HG02852 (cell line): Measurements from ENCODE around the gene RSF1.

Source experiments
- ATAC-seq: cut with Tn5 transposase; IDR thresholded peaks from one replicate; pipeline ENCODE4 v1.9.1; 2021; ENCODE audit warnings: mild to moderate bottlenecking, moderate library complexity; ENCODE audit not compliant: unreplicated experiment

Gene RSF1

DNA sequence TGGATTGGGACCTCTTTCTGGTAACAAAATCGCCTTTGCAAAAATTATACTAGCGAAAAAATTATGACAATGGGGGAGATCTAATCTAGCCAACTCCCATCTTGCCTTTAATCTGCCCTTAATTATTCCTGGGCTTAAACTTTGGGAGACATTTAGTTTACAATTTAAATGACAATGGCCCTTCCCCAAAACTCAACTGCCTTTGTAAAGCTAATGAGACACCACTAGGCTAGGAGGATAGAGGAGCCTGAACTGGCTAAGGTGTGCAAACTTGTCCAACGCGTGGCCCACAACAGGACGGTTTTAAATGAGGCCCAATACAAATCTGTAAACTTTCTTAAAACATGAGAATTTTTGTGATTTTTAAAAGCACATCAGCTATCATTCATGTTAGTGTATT is 67.3 kb downstream of the RSF1 start:
- ATAC-seq = no peak

DNA sequence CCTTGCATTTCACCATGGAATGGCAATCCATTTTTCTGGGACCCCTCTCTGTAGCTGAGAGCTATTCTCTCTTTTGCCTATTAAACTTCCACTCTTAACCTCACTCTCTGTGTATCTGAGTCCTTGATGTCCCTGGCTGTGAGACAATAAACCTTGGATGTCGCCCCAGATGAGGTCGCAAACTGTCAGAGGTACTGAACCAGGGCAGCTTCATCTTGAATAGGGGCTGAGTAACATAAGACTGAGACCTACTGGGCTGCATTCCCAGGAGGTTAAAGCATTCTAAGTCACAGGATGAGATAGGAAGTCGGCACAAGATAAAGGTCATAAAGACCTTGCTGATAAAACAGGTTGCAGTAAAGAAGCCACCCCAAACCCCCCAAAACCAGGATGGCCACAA is 68.0 kb downstream of the RSF1 start:
- no peak for ATAC-seq

DNA sequence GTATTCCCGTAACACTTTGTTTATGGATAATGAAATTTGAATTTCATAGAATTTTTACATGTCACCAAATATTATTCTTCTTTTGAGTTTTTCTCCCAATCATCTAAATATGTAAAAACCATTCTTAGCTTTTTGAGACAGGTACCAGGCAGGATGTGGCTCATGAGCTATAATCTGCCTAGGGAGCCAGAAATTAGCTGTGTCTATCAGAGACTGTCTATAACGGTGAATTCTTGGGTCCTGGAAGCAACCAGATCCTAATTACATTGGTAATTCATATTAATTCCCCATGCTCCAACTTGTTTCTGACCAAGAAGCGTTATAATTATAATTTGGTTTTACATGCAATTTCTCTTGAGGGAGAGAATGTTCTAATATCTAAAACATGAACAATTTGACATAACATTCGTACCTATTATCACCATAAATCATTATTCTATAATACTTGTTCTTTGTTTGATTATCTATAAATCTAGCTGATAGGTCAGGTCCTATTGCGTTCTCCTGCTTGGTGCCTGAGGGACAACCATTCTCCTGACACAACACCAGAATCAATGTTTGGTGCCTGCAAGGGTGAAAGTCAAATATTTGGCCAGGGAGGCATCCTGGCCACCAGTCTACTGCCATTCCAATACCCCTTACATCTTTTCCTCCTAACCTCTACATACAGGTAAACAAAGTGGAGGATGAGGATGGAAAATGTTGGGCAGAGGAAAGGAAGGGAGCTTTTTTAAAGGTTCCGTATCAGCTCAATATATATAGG is 69.9 kb downstream of the RSF1 start:
- no peak for ATAC-seq

DNA sequence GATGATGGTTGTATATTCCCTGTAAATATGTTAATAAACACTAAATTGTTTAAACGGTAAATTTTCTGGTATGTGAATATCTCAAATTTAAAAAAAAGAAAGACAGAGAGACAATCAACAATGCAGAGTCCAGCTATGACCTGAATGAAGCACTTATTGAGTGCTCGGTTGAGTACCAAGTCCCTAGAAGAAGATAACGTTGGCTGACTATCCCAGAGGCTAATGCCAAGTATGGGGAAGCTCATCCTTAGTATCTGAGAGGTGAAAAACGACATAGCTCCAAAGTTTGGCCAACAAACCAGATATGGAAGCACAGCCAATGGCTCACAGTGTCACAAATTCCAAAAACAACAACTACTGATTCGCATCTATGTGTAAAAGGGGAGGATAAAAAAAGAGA is 71.3 kb downstream of the RSF1 start:
- ATAC-seq = no peak

DNA sequence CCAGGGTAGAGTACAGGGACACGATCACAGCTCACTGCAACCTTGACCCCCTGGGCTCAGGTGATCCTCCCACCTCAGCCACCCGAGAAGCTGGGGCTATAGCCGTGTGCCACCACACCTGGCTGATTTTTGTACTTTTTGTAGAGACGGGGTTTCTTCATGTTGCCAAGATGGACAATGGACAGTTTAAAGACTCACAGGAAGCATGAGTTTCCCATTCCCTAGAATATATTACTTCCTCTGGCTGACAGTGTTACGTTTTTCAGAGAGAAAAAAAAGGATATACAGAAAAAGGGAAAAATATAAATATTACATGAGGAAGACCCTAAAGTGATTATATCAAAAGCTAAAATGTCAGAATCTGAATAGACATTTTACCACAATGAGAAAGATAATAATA is 72.3 kb downstream of the RSF1 start:
- no peak for ATAC-seq

DNA sequence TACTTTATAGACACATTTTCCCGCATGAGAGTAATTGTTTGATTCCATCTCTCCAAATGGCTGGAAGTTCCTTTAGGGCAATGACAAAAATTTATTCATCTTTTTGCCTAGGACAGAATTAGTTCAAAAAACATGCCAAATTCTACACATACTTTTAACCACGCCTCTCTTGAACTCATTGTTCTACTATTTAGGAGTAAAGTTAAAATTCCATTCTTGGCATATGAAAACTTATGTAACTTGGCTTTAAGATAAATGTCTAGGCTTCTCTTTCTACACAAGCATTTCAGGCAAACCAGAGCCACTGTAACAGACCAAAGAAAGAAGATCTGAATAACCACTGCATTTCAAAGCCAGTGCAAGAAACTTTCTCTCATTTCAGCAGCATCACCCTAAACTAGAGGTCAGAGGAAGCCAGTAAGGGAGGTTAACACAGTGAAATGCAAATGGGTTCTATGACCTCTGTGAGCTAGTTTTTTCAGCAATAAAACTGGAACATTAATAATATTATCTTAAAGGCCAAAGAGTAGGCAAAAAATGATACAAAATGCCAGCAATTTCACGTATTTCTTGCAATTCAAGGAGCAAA is 73.0 kb downstream of the RSF1 start:
- ATAC-seq = no peak

DNA sequence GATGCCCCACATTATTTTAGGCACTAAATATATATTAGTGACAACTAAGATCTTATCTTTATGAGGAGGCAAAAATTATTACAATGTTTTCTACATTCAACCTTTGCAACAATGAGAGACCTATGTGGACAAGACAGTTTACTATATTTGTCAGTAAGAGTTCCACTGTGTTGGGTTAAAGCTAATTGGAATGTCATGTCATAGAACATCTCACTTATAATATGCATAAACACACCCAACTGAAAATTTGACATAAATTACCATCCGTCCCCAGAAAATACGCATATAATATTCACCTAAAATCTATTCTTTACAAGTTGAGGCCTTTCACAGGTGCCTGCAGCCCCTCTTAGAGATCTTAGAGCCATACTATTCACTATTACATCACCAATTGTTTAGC is 84.0 kb downstream of the RSF1 start:
- no peak for ATAC-seq

DNA sequence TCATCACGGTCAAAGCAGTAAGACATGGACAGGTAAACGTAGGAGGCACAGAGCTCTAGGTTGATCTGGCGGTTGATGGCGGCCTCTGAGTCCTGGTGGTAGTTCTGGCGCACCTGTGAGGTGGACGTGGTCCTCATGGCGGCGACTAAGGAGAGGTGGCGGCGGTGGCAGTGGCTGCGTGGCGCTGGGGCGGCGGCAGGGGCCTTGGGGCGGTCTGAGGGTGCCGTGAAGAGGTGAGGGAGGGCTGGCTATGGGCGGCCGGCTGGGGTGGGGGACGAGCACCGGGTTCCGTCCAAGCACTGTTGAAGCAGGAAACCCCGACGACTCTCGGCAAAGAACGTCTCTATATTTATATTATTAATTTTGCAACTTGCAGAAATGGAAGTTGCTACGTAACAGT is 85.6 kb downstream of the RSF1 start:
- ATAC-seq = no peak

DNA sequence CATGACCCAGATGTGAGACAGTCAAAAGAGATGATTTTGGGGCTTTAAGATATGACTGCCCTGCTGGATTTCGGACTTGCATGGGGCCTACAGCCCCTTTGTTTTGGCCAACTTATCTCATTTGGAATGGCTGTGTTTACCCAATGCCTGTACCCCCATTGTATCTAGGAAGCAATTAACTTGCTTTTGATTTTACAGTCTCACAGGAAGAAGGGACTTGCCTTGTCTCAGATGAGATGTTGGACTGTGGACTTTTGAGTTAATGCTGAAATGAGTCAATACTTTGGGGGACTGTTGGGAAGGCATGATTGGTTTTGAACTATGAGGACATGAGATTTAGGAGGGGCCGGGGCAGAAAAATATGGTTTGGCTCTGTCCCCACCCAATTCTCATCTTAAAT is 88.4 kb downstream of the RSF1 start:
- no peak for ATAC-seq

DNA sequence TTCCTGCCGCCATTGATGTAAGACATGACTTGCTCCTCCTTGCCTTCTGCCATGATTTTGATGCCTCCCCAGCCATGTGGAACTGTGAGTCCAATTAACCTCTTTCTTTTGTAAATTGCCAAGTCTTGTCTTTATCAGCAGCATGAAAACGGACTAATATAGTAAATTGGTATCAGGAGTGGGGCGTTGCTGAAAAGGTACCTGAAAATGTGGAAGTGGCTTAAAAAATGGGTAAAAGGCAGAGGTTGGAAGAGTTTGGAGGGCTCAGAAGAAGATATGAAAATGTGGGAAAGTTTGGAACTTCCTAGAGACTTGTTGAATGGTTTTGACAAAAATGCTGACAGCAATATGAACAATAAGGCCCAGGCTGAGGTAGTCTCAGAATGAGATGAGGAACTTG is 89.7 kb downstream of the RSF1 start:
- no peak for ATAC-seq

DNA sequence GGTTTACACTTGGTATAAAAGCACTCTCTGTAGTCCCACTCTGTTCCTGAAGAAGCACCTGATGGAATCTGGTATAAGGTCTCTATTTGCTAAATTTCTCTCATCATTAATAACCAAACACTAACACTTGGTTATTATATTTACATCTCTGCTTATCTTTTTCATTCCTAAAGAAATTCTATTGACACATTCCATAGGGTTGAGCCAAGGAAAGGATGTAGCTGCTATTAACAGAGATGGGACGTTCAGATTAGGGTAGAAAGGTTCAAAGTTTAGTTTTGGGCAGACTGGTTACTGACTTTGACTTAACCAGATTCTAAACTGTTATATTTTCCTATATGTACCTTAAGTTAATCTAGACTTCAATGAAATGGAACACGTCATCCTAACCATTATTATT is 91.5 kb downstream of the RSF1 start:
- no peak for ATAC-seq

DNA sequence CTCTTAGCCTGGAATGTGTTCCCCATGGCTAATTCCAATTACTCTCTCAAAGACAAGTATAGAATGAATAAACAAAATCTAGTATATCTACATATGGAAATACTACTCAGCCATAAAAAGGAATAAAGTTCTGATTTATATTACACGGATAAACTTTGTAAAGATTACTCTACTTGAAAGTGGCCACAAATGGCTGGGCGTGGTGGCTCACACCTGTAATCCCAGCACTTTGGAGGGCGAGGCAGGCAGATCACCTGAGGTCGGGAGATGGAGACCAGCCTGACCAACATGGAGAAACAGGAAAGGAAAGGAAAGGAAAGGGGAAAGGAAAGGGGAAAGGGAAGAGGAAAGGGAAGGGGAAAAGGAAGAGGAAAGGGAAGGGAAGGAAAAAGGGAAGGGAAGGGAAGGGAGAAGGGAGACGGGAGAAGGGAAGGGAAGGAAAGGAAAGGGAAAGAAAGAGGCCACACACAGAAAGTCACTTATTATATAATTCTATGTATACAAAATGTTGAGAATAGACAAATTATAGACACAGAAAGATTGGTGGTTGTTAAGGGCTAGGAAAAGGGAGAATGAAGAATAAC is 92.2 kb downstream of the RSF1 start:
- ATAC-seq = no peak

DNA sequence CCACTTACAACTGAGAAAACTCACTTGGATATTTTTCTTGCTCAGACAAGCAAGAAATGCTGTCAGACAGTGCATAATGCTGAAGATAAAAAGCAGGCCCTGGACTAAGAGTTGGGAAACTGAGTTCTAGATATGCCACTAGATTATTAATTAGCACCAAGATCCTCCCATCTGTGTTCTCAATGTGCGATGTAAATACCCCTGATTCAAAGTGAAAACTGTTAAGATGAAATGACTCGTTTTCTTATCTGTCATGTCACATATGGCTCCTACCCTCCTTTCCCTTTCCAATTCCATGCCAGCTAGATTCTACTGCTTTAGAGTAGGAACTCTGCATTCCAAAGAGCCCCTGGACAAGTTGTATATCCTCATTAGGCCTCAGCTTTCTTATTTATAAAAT is 94.0 kb downstream of the RSF1 start:
- ATAC-seq = no peak

DNA sequence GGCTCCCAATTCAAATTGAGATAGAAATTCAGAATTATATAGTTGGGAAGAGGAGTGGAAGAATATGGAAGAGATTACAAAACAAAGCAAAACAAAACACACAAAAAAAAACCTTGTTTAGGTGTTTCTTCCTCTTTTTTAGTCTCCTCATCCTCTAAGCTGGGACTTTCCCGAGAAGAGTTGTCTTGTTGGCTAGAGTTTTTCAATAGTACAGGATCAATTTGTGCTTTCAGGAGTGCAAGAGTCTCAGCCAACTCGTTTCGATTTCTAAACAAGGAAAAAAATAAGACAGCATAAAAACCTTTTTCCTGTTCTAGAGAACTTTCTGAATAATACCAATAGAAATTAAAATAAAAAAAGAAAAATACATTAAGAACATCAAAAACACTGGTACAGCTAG is 95.1 kb downstream of the RSF1 start:
- ATAC-seq = peak; percentile 61

DNA sequence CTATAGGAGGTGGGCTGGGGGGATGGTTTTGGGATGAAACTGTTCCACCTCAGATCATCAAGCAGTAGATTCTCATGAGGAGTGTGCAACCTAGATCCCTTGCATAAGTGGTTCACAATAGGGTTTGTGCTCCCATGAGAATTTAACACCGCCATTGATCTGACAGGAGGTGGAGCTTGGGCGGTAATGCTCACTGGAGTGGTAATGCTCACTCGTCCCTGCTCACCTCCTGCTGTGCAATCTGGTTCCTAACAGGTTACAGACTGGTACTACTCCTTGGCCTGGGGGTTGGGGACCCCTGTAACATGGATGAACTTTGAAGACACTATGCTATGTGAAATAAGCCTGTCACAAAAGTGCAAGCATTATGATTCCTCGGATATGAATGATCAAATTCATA is 95.9 kb downstream of the RSF1 start:
- ATAC-seq = no peak

DNA sequence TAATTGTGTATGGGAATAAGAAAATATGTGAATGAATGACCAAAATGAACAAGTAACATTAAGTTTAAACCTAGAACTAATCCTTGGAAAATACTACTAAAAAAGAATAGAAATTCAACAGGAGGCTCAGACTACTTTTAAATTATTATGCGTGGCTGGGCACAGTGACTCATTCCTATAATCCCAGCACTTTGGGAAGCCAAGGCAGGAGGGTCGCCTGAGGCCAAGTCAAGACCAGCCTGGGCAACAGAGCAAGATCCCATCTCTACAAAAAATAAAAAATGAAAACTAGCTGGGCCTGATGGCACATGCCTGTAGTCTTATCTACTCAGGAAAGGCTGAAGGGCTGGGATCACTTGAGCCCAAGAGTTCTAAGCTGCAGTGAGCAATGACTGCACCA is 97.5 kb downstream of the RSF1 start:
- no peak for ATAC-seq

DNA sequence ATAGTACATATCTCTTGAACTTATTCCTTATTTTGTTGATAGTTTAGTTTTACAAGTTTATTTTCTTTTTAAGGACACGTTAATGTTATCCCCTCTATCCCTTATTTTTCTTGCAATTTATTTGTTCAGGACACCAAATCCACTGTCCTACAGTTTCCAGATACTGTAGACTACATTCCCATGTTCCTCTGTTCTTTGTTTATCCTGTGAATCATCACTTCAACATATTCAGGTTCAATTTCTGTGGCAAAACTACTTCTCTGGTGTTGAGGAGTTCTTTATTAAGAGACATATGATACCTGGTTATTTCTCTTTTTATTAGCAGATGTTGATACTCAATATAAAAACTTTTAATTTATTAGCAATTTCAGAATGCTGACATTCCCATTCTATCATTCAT is 110.2 kb downstream of the RSF1 start:
- no peak for ATAC-seq

DNA sequence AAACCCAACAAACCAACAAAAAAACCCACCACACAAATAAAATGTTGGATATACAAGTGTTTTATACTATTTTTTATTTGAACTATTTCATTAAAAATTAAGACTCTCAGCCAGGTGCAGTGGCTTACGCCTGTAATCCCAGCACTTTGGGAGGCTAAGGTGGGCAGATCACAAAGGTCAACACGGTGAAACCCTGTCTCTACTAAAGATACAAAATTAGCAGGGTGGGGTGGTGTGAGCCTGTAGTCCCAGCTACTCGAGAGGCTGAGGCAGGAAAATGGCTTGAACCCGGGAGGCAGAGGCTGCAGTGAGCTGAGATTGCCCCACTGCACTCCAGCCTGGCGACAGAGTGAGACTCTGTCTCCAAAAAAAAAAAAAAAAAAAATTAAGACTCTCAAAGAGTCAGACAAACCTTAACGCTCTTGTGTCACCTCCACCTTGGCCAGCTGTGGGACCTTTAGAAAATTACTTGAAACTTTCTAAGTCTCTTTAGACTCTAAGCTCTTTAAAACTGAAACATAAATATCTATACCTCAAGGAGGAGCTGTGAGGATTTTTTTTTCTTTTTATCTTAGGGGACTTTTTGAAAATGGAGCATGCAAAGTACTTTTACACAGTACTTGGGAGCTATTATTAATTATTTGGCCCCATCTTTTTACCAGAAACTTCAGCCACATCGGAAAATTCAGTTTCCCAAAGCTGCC is 114.5 kb downstream of the RSF1 start:
- no peak for ATAC-seq

DNA sequence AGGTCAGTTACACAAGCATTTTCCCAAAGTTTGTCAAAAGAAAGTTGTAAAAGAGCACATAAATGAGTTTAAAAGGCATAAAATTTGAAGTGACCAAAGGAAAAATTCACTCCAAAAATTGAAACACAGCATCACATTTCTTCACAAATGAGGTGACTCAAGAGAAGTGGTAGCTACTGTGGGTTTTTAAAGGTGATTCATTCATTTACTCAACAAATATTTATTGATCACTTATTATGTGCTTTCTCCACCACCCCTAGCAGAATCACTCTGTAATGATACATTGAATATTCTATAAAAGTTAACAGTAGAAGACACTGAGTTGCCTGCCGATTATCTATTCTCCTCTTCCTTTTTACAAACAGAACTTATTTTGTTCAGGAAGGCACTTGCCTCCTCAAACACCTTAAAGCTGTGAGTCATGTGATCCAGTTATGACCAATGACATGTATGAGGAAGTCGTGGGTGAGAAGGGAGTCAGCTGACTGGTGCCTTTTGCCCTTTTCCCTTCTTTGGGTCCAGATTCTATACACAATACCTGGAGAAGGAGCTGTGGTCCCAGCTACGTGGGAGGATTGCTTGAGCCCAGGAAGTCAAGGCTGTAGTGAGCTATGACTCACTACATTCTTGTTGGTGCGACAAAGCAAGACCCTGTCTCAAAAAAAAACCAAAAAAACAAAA is 115.2 kb downstream of the RSF1 start:
- no peak for ATAC-seq

DNA sequence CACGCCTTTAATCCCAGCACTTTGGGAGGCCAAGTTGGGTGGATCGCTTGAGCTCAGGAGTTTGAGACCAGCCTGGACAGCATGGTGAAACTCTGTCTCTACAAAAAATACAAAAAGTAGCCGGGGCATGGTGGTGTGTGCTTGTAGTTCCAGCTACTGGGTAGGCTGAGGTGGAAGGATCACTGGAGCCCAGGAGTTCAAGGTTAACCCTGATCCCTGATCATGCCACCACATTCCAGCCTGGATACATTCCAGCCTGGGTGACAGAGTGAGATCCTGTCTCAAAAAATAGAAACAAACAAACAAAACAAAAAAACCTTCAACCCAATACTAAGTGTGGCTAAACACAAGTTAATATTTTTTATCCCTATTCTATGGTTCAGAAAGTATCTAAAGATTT is 116.5 kb downstream of the RSF1 start:
- no peak for ATAC-seq

DNA sequence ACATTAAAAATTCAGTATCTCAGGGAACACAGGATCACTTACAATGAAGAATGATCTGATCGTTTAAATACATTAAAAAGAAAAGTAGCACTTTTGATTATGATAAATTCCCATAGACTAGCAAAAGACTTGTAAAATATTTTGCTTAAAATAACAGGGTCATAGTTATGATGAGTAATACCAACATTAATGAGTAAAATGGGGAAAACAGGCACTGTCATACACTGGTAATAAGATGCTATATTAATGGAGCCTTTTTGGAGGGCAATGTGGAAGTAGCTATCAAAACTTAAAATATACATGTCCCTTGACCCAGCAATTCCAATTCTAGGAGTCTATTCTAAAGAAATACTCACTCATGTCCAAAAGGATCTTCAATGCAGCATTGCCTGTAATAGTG is 121.1 kb downstream of the RSF1 start:
- no peak for ATAC-seq
